HCT116 (cell line): Measurements from ENCODE around the gene TOB2. TPM values are rescaled to one million over a fixed set of nuclear protein-coding genes. Genes with fewer than 3 reads are reported as not detected.

Experiments used
- ATAC-seq: fragments of 200-7000 bp; cut with Tn5 transposase; 2 replicates; pipeline ENCODE4 v1.9.1; 2020; ENCODE audit warnings: mild to moderate bottlenecking, moderate library complexity
- BruUV-seq: library from RNA; stranded (reverse); fragments of 400-500 nt; replicated peaks from 2 replicates; lab custom pipeline; 2021; lab: Mats Ljungman, UMichigan
- CTCF ChIA-PET: fragments of 300-600 bp; sonication (Branson Sonifier 250); formaldehyde crosslinking; loops from one replicate; lab custom pipeline; 2021; ENCODE audit warnings: antibody characterized with exemption; lab: Charles Lee
- POLR2A ChIA-PET: fragments of 300-600, 350-600 bp; sonication (Branson Sonifier 250); formaldehyde crosslinking; loops from one replicate; lab custom pipeline; 2021; ENCODE audit warnings: antibody characterized with exemption; lab: Charles Lee
- RAD21 ChIA-PET, 2 experiments: fragments of 300-600 bp; sonication (Branson Sonifier 250); formaldehyde crosslinking; loops; one replicate each; lab custom pipeline; 2023; ENCODE audit warnings: low total read pairs in 2 of 2; ENCODE audit not compliant: uncharacterized antibody in 2 of 2, unreplicated experiment in 2 of 2, low non-redundant PET in 1 of 2; lab: Charles Lee
- DNase-seq: peaks from one replicate; pipeline ENCODE4 v3.0.0-alpha.2; 2010; ENCODE audit warnings: low read depth, low spot score
- H2AFZ ChIP-seq: fragments of 200-600 bp; shearing (Covaris generic), sonication (generic); 2 replicates; pipeline ENCODE4 v1.6.1; 2017; ENCODE audit warnings: low read depth, mixed run types, mixed read lengths, antibody characterized with exemption, low read length; ENCODE audit not compliant: poor library complexity, severe bottlenecking
- H3K27ac ChIP-seq: 2 replicates; pipeline ENCODE4 v1.5.1; 2012; ENCODE audit warnings: low read depth, low read length
- H3K27me3 ChIP-seq: fragments of 200-600 bp; sonication (generic); 2 replicates; pipeline ENCODE4 v1.6.1; 2016; ENCODE audit warnings: mixed run types, low read length, mixed read lengths; ENCODE audit not compliant: insufficient read depth
- H3K36me3 ChIP-seq, 2 experiments: fragments of 200-500 bp in 1 of 2; fragments of 200-600 bp in 1 of 2; sonication (Bioruptor generic) in 1 of 2; sonication (generic) in 1 of 2; 2 replicates each; pipeline versions ENCODE4 v1.5.1 to v1.6.1; 2014 to 2016; ENCODE audit warnings: low read length in 2 of 2, inconsistent platforms in 1 of 2, mixed read lengths in 1 of 2, mixed run types in 1 of 2; ENCODE audit not compliant: insufficient read depth in 2 of 2, control insufficient read depth in 1 of 2
- H3K4me1 ChIP-seq, 2 experiments: fragments of 200-600 bp in 1 of 2; sonication (generic) in 1 of 2; 2 replicates each; pipeline versions ENCODE4 v1.5.1 to v1.6.1; 2012 to 2017; ENCODE audit warnings: low read length in 2 of 2, inconsistent platforms in 1 of 2, mild to moderate bottlenecking in 1 of 2, mixed read lengths in 1 of 2, mixed run types in 1 of 2, moderate library complexity in 1 of 2; ENCODE audit not compliant: insufficient read depth in 2 of 2, control insufficient read depth in 1 of 2
- H3K4me2 ChIP-seq: fragments of 200-600 bp; sonication (generic); 2 replicates; pipeline ENCODE4 v1.6.1; 2017; ENCODE audit warnings: mixed run types, low read length, mixed read lengths
- H3K4me3 ChIP-seq, 2 experiments: fragments of 200-600 bp in 1 of 2; sonication (generic) in 1 of 2; replicated peaks in 1 of 2; 2 replicates each; pipeline ENCODE4 v1.5.1; 2011 to 2016; ENCODE audit warnings: low read length in 2 of 2, control low read depth in 1 of 2, low read depth in 1 of 2, mild to moderate bottlenecking in 1 of 2, mixed read lengths in 1 of 2, mixed run types in 1 of 2
- H3K79me2 ChIP-seq: fragments of 200-600 bp; sonication (generic); 2 replicates; pipeline ENCODE4 v1.6.1; 2017; ENCODE audit warnings: mild to moderate bottlenecking, mixed run types, low read length, moderate library complexity, mixed read lengths; ENCODE audit not compliant: insufficient read depth
- H3K9ac ChIP-seq: fragments of 200-600 bp; sonication (generic); 2 replicates; pipeline ENCODE4 v1.6.1; 2016; ENCODE audit warnings: low read length, mixed read lengths
- H3K9me2 ChIP-seq: fragments of 200-600 bp; sonication (generic), shearing (Covaris generic); 2 replicates; pipeline ENCODE4 v1.6.1; 2017; ENCODE audit warnings: mixed run types, mild to moderate bottlenecking, moderate library complexity; ENCODE audit not compliant: insufficient read depth
- H3K9me3 ChIP-seq, 2 experiments: fragments of 200-500 bp in 1 of 2; fragments of 200-600 bp in 1 of 2; sonication (Bioruptor generic) in 1 of 2; sonication (generic) in 1 of 2; 2 replicates each; pipeline ENCODE4 v1.6.1; 2014 to 2017; ENCODE audit warnings: low read length in 2 of 2, mixed read lengths in 2 of 2, inconsistent platforms in 1 of 2, low read depth in 1 of 2, mild to moderate bottlenecking in 1 of 2, mixed run types in 1 of 2, moderate library complexity in 1 of 2; ENCODE audit not compliant: control insufficient read depth in 1 of 2, insufficient read depth in 1 of 2
- H4K20me1 ChIP-seq: fragments of 200-600 bp; sonication (generic), shearing (Covaris generic); 2 replicates; pipeline ENCODE4 v1.6.1; 2017; ENCODE audit warnings: mixed run types, mild to moderate bottlenecking, moderate library complexity; ENCODE audit not compliant: insufficient read depth
- CBX3 ChIP-seq: IDR thresholded peaks from 2 replicates; pipeline ENCODE4 v1.6.1; 2012; ENCODE audit warnings: low read depth
- CEBPB ChIP-seq: IDR thresholded peaks from 2 replicates; pipeline ENCODE4 v1.6.1; 2012; ENCODE audit warnings: low read depth
- EZH2 ChIP-seq: fragments of 200-600 bp; sonication (generic); IDR thresholded peaks from 2 replicates; pipeline ENCODE4 v1.6.1; 2017; ENCODE audit warnings: antibody characterized with exemption, mixed run types
- POLR2A ChIP-seq: IDR thresholded peaks from 2 replicates; pipeline ENCODE4 v1.7.0; 2011; ENCODE audit warnings: borderline replicate concordance; ENCODE audit not compliant: insufficient read depth, insufficient read length; ENCODE audit errors: extremely low read depth
- RAD21 ChIP-seq: IDR thresholded peaks from 2 replicates; pipeline ENCODE4 v1.6.1; 2012; ENCODE audit warnings: low read depth, mild to moderate bottlenecking
- SIN3A ChIP-seq: IDR thresholded peaks from 2 replicates; pipeline ENCODE4 v1.6.1; 2012; ENCODE audit warnings: low read depth
- SRF ChIP-seq: IDR thresholded peaks from 2 replicates; pipeline ENCODE4 v1.6.1; 2012; ENCODE audit warnings: low read depth
- intact Hi-C: fragments of 100-400 bp; cut with micrococcal nuclease; formaldehyde crosslinking; loops from 2 replicates; pipeline ENCODE4 v1.10.0; 2022
- total RNA-seq: library from RNA; stranded (reverse); gene quantifications from one replicate; pipeline ENCODE4 v1.2.1, GENCODE V29; 2021; ENCODE audit not compliant: unreplicated experiment
- TF ChIP-seq, protein P1 (sequence below): IDR thresholded peaks from 2 replicates; pipeline ENCODE4 v1.6.1; 2012; ENCODE audit warnings: low read depth
- TF ChIP-seq, protein P2 (sequence below): IDR thresholded peaks from 2 replicates; pipeline ENCODE4 v1.6.1; 2012
- TF ChIP-seq, protein P3 (sequence below): IDR thresholded peaks from 2 replicates; pipeline ENCODE4 v1.6.1; 2011; ENCODE audit warnings: mild to moderate bottlenecking, low read length, moderate library complexity; ENCODE audit not compliant: insufficient replicate concordance; ENCODE audit errors: extremely low read depth

The TOB2 gene
- total RNA-seq, 1 experiment from 2014 or later = 55.2 TPM

DNA sequence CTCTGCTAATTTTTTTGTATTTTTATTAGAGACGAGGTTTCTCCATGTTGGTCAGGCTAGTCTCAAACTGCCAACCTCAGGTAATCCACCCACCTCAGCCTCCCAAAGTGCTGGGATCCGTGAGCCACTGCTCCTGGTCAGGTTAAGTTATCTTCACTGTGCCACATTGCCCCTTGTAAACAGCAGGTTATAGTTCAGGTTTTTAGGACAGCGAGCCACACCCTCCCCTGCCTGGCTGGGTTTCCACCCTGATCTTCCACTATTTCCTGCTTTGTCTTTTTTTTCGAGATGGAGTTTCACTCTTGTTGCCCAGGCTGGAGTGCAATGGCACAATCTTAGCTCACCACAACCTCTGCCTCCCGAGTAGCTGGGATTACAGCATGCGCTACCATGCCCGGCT lies 38.4 kb upstream of the TOB2 start (continued):
- TF ChIP-seq, protein P1, sequence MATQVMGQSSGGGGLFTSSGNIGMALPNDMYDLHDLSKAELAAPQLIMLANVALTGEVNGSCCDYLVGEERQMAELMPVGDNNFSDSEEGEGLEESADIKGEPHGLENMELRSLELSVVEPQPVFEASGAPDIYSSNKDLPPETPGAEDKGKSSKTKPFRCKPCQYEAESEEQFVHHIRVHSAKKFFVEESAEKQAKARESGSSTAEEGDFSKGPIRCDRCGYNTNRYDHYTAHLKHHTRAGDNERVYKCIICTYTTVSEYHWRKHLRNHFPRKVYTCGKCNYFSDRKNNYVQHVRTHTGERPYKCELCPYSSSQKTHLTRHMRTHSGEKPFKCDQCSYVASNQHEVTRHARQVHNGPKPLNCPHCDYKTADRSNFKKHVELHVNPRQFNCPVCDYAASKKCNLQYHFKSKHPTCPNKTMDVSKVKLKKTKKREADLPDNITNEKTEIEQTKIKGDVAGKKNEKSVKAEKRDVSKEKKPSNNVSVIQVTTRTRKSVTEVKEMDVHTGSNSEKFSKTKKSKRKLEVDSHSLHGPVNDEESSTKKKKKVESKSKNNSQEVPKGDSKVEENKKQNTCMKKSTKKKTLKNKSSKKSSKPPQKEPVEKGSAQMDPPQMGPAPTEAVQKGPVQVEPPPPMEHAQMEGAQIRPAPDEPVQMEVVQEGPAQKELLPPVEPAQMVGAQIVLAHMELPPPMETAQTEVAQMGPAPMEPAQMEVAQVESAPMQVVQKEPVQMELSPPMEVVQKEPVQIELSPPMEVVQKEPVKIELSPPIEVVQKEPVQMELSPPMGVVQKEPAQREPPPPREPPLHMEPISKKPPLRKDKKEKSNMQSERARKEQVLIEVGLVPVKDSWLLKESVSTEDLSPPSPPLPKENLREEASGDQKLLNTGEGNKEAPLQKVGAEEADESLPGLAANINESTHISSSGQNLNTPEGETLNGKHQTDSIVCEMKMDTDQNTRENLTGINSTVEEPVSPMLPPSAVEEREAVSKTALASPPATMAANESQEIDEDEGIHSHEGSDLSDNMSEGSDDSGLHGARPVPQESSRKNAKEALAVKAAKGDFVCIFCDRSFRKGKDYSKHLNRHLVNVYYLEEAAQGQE = no peak
- TF ChIP-seq CBX3 = no peak
- TF ChIP-seq EZH2 = no peak
- no peak for TF ChIP-seq RAD21
- TF ChIP-seq CEBPB = no peak
- TF ChIP-seq SIN3A = no peak

DNA sequence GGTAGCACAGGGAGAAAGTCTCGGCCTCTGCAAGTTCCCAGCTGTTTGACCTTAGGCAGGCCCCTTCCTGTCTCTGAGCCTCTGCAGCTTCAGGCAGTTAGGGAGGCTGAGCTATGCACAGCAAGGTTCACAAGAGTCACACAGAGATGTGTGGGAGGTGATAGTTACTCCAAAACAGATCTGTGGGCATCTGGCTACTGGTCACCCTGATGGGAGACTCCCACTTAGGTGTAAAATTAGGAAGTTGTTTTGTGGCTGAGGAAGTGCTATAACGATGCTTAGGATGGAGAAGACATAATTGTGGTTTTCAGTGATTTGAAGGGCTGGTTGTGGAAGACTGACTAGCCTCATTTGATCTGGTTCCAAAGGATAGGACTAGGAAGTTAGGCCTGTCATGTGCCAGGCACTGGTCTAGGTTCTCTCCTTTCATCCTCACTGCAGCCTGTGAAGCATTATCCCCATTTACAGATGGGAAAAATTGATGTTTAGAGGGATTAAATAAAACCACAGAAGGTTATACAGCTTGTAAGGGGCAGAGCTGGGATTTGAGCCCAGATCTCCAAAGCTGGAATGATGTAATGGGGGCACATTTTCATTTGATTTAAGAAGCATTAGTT lies 35.8 kb upstream of the TOB2 start:
- peaks cover 3 to 29% of the 10 kb centered on the region in 2 experiments; a peak in 3 of 4 replicates for H3K4me1 ChIP-seq
- H3K9me3 ChIP-seq = no peaks in the 10 kb centered on the region
- H3K27ac ChIP-seq = no peak overlapping the region
- H3K4me3 ChIP-seq = no peak overlapping the region
- no peak overlapping the region for H2AFZ ChIP-seq
- peaks cover 90% of the 10 kb centered on the region for H3K79me2 ChIP-seq
- no peaks in the 10 kb centered on the region for H3K27me3 ChIP-seq
- TF ChIP-seq RAD21 = no peak
- TF ChIP-seq, protein P2, sequence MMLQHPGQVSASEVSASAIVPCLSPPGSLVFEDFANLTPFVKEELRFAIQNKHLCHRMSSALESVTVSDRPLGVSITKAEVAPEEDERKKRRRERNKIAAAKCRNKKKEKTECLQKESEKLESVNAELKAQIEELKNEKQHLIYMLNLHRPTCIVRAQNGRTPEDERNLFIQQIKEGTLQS = no peak
- TF ChIP-seq, protein P3, sequence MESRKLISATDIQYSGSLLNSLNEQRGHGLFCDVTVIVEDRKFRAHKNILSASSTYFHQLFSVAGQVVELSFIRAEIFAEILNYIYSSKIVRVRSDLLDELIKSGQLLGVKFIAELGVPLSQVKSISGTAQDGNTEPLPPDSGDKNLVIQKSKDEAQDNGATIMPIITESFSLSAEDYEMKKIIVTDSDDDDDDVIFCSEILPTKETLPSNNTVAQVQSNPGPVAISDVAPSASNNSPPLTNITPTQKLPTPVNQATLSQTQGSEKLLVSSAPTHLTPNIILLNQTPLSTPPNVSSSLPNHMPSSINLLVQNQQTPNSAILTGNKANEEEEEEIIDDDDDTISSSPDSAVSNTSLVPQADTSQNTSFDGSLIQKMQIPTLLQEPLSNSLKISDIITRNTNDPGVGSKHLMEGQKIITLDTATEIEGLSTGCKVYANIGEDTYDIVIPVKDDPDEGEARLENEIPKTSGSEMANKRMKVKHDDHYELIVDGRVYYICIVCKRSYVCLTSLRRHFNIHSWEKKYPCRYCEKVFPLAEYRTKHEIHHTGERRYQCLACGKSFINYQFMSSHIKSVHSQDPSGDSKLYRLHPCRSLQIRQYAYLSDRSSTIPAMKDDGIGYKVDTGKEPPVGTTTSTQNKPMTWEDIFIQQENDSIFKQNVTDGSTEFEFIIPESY = no peak
- TF ChIP-seq SRF = no peak
- no peak for TF ChIP-seq POLR2A
- ChIA-PET POLR2A (interaction anchor here (1.0 kb wide), 1 partner anchor 14 kb away, joined by 4 read pairs; the partner anchor contains the start of genes ACO2 and PHF5A), RAD21 (no interaction called here), CTCF (no interaction called here)
- no peaks in the 10 kb centered on the region for H3K9me2 ChIP-seq
- DNase-seq = no peak
- H4K20me1 ChIP-seq = peaks cover 12% of the 10 kb centered on the region; the same call in 1 of the 2 replicates
- H3K36me3 ChIP-seq = 0 out of 4 replicates have a peak, but pooled peaks cover 0 to 3% of the 10 kb centered on the region in 2 experiments
- no peak overlapping the region; the same call in 1 of the 2 replicates for H3K9ac ChIP-seq
- no peak overlapping the region for H3K4me2 ChIP-seq
- no TSS peak for BruUV-seq
- intact Hi-C loops = no loop called here
- ATAC-seq = no peak
